GM12801 (cell line): ENCODE data around the gene NPHP4.

ENCODE experiments used
- CTCF ChIP-seq: IDR thresholded peaks from one replicate; pipeline ENCODE4 v1.5.1; 2011; ENCODE audit warnings: control low read depth; ENCODE audit not compliant: insufficient read length; ENCODE audit errors: extremely low read depth

Gene NPHP4

GRCh38 chr1:5994713-5995621, 2.7 kb upstream of the NPHP4 start:
- no peak for TF ChIP-seq CTCF

- TF ChIP-seq CTCF: no peak
These were observed 1.6 kb upstream of the NPHP4 start for GRCh38 chr1:5993556-5994491.

- TF ChIP-seq CTCF: no peak
These were observed 760 bp upstream of the NPHP4 start for GRCh38 chr1:5992814-5993555.

- TF ChIP-seq CTCF: no peak
These were observed 722 bp downstream of the NPHP4 start for GRCh38 chr1:5991381-5992025.

GRCh38 chr1:5990913-5991312, 1.3 kb downstream of the NPHP4 start:
- TF ChIP-seq CTCF: no peak

- no peak for TF ChIP-seq CTCF
These were observed 2.4 kb downstream of the NPHP4 start for GRCh38 chr1:5989731-5990271.
